ENCODE results near the gene PRSS21.

The PRSS21 gene

DNA sequence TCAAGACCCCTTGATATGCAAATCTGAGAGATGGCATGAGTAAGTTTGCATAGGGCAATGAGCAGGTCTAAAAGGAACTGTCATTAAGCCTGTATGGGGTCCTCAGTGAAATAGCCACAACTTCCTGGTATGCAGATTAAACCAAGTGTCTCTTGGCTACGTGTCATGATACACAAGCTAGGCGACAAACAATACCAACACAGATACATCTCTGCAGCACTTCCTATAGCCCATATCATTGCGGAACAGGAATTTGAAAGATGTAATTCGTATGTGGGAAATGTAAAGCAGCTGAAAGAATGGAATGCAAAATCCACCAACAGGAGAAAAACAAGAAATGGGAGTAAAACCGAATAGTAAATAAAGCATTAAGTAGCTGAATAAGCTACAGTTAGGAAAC lies 28.1 kb downstream of the PRSS21 start:
- DNase-seq (ENCODE audit: low spot score) = no peak

DNA sequence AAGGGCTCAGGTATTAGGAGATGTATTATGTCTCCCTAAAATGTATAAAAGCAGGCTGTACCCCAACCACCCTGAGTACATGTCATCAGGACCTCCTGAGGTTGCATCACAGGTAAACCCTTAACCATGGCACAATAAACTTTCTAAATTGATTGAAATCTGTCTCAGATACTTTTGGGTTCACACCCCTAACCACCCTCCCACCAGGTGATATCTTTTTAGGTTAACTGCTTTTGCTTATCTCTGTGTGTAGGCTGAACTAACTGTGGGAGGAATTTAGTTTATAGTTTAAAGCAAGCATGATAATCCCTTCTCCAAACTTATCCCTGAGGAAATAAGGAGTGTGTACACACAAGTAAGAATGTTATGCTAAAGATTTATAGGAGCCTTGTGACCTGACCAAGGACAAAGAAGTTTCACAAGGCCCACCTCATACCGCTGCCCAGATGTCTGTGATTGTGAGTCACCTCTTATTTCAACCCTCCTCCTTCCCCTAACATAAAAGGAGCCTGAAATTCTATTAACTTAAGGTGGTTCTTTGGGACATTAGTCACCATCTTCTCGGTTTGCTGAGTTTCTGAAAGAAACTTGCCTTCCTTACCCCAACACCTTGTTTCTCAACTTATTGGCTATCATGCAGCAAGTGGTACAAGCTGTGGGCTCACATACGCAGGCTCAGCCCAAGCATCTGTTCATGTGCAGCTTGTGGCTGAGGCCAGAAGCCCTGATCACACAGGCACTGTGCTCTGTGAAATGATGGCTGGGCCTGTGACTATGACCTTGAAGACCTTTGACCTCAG lies 29.7 kb downstream of the PRSS21 start:
- peak; percentile 89 for DNase-seq (ENCODE audit: low spot score)

DNA sequence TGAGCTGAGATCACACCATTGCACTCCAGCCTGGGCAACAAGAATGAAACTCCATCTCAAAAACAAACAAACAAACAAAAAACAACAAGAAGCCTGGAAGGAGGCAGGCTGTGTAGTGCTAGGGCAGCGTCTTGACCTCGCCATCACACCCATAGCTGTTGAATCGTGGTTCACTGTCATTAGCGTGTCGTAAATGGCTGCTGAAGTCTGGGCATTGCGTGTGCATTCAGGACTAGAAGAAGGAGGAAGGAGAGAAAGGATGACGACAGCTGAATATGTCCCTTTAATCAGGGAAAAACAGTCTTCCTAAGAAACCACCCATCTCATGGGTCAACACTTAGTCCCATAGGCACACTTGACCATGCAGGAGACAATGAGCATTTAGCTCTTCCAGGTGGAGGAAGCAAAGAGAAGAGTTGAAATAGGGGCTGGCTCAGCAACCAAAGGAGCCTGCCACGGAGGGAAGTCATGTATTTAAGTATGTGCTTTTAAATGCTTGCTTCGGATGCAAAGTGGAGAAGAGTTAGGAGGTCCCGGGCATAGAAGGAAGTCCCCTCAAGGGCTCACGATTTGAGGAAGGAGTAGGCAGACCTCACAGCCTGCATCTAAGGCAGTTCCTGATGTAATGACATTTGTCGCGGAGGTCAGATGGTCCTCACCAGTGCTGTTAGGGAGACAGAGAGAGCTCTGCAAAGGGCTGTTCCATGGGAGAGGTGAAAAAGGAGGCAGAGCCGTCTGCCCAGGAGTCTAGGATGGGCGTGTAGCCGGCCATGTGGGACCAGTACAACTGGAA lies 32.1 kb downstream of the PRSS21 start:
- DNase-seq (ENCODE audit: low spot score) = no peak

DNA sequence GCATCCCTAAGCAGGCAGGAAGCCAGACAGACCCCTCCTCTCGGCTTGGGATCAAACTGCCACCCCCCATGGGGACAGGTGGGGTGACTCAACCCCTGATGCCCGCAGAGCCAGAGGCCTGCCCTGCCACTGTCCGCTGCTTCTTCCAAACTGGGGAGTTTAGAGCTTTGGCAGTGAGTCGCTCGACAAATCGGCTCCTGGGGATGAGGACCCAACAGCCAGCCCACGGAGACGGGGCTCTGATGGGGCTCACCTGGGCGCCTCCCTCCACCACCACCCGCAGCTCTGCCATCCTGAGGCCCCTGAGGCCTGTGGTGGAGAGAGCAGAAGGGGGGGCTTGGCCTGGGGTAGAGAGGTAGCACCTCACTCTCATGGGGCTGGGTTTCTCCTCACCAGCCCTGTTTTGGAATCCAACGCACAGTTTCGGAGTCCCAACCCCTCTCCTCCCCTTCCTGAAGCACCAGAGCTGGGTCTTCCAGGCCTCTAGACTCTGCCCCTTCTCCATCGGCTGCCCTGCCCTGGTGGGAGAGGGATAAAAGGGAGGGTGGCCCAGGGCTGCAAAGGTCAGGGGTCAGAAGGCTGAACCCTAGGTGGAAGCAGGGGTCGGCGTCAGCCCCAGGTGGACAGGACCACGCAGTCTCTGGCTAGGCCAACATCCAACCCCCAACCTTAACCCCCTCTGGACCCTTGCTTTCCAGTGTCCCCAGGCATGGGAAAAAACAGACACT lies 35.1 kb downstream of the PRSS21 start:
- DNase-seq (ENCODE audit: low spot score) = no peak

DNA sequence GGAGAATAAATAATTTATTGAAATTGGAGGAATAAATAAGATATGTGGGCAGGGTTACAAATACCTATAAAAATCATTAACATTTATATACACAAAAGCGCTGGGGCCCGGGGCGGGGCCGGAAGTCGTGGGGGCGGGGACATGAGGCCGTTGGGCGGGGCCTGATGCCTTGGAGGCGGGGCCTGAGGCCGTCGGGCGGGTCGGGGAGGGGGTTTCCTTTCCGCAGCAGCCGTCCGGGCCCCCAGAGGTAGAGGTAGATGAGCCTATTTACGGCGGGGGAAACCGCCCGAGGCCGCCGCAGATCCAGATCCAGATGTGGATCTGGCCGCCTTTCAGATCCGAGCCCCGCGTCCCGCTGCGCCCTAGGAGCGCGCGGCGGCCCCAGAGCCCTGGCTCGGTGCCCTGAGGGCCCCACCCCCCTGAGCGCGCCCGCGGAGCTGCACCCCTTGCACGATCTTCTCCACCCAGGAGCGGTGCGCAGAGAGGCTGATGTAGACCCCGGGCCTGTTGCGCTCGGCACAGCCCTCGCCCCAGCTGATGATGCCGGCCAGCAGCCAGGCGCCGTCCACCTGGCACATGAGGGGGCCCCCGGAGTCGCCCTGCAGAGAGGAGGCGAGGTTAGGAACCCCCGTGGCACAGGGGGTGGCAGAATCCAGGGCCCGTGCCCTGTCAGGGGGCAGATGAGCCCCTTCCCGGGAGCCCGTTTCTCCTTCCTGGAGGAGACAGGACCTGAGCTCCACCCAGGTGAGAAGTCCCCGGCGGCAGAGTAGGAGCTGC lies 35.9 kb downstream of the PRSS21 start:
- no peak for DNase-seq (ENCODE audit: low spot score)

DNA sequence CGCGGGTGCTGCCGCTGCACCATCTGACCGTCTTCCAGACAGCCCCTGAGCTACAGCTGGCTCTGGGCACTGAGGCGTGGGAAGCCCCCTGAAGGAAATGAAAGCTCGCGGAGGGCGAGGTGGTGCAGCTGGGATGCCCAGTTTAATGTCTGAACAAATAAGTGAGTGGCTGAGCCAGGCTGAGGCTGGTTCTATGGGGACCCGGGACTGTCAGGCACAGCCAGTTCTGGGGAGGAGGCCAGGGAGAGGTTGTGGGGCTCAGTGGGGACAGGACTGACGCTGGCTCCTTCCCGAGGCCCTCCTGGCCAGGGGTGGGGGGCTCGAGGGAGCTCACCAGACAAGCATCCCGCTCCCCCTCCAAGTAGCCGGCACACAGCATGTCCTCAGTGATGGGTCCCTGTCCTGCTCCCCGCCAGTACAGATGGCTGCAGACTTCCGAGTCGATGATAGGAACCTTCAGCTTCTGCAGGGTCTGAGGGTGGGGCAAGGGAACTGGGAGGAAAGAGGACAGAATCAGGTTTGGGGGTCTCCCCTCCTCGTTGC lies 36.6 kb downstream of the PRSS21 start:
- DNase-seq (ENCODE audit: low spot score) = no peak

DNA sequence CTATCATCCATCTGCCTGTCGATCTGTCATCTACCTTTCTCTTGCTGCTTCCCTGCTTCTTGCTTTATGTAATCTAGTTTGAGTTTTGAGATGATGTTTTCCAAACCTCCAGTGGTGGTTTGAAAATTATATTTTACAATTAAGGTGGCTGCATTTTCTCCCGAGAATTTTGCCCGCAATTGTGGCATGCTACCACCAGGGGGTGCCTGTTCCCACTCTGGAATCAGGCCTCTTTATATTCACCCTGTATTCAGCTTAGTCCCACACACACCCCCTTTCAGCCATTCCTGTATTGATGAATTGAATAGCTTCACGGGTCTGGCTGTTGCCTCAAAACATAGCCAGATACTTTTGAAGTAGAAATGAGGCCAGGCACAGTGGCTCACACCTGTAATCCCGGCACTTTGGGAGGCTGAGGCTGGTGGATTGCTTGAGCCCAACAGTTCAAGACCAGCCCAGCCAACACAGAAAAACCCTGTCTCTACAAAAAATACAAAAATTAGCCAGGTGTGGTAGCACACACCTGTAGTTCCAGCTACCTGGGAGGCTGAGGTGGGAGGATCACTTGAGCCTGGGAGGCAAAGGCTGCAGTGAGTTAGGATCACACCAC lies 37.8 kb downstream of the PRSS21 start:
- no peak for DNase-seq (ENCODE audit: low spot score)

DNA sequence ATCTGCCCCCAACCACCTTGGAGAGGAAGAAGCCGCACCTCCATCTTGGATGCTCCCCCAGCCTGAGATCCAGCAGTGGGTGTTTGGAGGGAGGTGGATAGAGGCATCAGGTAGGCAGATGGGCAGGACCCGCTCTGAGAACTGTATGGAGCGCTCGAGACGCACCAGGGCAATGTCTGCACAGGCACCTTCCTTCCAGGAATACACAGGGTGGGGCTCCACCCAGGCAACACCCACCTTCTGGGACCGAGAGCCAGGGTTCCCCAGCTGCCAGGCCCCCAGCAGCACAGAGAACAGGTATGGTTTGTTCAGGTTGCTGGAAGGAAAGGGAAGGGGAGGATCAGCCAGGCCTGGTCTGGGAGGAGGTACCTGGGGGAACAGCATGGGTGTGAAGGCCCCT lies 38.5 kb downstream of the PRSS21 start:
- no peak for DNase-seq (ENCODE audit: low spot score)

DNA sequence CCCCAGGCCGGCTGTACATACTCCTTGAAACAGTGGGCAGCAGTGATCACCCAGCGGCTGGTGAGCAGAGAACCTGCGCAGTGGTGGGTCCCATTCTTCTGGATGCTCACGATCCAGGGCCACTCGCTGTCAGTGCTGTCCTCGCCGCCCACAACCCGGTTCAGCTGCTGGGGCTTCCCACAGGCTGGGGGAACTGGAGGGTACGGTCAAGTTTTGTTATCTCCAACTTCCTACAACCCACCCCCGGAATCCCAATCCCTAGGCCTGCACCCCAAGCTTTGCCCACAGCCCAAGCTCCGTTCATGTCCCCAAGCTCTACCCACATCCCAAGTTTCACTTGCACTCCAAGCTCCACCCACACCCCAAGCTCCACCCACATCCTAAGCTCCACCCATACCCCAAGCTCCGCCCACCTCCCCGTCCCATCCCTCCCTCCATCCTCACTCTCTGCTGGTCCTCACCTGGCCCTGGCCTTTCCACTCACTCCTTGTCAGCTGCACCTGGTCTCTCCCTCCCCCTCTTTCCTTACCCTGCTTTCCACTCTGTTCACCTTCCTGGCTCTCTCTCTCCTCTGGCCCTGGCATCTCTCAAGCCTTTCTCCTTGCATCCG lies 39.1 kb downstream of the PRSS21 start:
- peak; percentile 38 for DNase-seq (ENCODE audit: low spot score)

DNA sequence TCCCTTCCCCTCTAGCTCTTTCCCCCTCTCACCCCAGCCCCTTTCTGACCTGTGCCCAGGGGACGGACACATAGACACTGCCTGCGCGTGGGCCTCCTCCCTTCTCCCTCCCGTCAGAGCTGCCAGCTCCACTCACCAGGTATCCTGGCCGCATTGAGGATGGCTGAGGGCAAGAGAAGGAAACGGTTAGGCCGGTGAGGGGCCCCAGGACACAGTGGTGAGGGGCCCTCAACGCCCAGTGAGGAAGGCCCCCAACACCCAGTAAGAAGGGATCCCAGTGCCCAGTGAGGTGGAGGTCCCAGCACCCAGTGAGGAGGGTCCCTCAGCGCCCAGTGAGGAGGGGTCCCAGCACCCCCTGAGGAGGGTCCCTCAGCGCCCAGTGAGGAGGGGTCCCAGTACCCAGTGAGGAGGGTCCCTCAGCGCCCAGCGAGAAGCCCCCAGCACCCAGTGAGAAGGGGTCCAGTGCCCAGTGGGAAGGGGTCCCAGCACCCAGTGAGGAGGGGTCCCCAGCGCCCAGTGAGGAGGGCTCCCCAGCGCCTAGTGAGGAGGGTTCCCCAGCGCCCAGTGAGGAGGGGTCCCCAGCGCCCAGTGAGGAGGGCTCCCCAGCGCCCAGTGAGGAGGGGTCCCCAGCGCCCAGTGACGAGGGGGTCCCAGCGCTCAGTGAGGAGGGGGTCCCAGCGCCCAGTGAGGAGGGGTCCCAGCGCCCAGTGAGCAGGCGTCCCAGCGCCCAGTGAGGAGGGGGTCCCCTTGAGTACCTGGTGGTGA lies 39.8 kb downstream of the PRSS21 start:
- no peak for DNase-seq (ENCODE audit: low spot score)

DNA sequence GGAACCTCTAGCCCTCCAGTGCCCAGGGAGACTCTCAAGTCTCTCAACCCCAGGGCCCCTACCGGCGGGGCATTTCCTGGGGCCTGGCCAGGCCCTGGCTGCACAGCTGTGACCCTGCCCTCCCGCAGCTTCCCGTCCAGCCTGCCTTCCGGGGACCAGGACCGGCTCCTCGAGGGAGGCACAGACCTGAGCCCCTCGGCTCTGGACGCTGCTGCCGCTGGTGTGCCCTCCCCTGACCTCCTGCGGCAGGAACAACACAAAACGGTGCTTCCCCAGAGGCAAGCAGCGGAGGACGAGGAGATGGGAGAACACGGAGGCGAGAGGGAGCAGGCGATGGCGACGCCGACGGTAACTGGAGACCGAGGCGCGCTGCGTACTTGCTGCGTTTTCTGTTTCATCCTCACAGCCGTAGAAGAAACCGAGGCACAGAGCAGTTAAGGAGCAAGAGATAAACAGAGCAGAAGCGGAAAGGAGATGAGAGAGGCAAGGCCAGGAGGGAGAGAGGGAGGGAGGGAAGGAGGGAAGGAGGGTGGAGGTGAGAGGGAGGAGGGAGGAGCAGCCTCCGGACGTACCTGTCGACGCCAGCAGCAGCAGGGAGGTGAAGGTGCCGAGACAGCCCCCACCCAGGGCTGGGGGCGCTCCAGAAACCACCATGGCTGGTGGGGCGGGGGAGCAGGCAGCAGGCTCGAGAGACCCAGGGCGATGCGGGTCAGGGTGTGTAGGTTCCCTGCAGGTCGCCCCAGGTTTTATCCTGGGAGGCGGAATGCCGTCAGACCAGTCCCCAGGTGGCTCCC lies 40.6 kb downstream of the PRSS21 start, which contains the start of gene PRSS22:
Gene PRSS22, minus strand, starts transcription at position 720 of the 794 bp plus-strand sequence. Its CDS starts 66 bp downstream, at position 654.
- DNase-seq (ENCODE audit: low spot score) = peak; percentile 65

DNA sequence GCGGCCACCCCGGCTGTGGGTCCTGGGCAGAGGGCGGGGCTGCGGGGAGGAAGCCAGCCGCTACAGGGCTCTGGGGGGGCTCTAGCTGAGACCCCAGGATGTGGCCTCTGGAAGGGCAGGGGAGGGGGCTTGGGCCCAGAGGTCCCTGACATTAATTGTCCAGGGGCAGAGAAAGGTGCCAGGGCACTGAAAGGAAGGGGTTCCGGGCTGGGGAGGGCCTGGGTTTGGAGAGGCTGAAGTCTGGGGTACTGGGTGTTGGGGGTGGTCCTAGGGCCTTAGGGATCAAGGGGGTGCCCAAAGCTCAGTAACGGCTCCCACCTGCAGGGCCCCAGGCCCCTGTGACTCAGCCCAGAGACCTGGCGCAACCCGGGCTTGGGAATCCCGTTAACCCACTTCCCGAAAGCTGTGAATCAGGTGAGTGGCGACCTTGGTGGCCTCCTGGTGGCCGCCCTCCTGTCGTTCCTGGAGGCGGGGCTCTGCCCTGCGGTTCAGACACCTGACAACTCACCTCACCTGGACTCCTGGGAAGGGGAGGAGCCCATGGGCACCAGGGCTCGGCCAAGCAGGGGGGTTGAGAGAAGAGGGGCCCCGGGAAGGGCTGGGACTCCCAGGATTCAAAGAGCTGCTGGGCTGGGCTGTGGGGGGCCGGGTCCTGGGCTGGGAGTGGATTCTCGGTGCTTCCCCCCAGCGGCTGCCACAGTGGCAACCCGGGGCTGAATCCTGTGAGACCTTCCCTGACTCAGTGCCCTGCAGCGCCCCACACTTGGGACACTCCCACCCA lies 41.4 kb downstream of the PRSS21 start:
- DNase-seq (ENCODE audit: low spot score) = peak; percentile 94

DNA sequence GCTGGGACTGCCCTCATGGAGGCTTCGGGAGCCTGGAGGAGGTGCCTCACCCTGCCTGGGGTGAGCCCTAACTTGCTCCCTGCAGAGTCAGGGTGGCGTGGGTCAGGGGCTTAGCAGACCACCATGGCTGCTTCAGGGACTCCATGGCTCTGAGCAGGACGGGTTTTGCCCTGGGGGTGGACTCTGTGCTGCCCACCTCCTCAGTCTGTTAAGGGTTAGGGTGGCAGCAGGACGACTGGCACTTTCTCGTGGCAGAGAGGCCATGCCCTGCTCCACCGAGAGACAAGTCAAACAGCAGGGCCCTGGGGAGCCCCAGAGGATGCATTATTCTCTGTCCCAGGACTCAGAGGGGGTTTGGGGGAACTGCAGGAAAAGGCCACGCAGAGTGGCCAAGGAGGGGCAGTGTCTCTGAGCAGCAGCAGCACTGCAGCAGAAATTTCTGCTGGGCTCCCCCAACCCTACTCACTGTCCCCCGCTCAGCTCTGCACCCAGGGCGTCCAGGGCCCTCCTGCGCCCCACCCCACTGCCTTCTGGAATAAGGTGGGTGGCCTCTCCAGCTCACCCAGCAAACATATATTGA lies 42.7 kb downstream of the PRSS21 start:
- DNase-seq (ENCODE audit: low spot score) = no peak

DNA sequence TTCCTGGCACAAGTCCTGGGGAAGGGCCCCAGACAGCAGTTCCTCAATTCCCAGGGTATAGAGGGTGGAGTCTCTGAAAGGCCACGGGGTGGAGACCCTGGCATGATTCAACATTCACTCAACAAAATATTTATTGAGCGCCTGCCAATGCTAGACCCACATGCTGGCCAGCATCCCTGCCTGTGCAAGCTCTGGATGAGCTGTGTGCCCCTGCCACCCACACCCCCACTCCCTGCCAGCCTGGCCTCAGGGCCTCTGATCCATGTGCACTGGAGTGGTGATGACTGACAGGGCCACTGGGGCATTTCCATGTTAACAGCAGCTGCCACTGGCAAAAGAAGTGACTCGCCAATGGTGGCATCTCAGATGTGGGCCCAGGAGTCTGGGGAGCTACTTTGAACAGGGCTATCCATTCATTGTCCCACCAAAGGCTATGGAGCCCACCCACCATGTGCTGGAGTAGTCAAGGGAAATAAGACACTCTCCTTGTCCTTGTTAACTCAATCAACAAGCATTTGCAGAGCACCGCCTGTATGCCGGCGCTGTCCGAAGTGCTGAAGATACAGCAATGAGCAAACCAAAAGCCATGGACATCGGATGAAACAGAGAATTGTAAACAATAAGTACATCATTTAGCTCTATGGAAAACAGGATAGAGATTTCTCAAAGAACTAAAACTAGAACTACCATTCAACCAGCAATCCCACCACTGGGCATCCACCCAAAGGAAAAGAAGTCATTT lies 44.0 kb downstream of the PRSS21 start:
- peak; percentile 91 for DNase-seq (ENCODE audit: low spot score)

DNA sequence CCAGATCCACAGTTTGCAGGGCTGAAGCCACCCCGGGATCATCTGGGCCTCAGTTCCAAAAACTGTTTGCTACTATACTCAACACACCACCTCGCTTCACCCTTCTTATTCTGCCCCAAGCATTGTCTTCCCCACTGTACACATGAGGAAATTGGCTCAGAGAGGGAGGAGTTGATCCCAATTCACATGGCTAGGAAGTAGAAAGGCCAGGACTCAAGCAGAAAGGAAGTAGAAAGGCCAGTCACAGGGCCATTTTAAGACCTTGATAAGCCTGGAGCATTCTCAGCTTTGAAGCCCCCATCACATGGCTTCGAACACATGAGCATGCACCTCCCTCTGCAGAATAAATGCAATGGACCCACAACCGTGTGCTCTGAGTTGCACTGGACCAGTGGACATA lies 48.6 kb downstream of the PRSS21 start:
- no peak for DNase-seq (ENCODE audit: low spot score)

DNA sequence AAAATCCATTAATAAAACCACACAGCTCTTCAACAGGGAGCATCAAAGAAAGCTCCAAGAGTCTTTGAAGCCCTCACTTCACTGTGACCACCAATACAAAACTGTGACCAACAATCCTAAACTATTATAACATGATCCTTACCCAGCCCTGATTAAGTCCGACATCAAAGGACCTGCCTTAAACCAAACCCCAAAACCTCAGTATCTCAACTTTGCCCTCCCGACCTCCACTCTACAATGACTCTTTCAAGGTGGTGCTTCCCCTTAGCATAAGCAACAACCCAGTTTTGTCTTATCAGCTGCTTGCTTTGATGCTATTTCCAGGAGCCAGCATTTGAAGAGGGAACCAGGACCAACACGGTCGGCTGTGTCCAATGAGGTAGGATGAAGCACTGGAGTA lies 49.4 kb downstream of the PRSS21 start:
- no peak for DNase-seq (ENCODE audit: low spot score)

DNA sequence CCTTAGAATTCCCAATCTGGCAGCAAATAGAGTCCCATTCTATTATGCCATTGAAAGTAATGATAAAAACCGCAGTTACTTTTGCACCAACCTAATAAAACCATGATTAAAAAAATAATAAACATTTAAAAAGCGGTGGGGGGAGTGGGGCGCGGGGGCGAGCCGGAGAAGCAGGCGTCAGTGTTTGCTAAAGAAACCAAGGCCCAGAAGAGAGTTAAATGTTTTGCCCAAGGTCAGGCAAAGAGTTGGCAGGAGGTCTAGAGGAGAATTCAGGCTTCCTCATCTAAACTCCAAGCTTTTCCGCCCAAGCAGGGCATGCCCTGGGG lies 50.6 kb downstream of the PRSS21 start:
- no peak for DNase-seq (ENCODE audit: low spot score)
